ENCODE results near the gene ZNF777. TPM values are rescaled to one million over a fixed set of nuclear protein-coding genes. Genes with fewer than 3 reads are reported as not detected.

ZNF777 gene
- total RNA-seq, 4 donors from 2014 or later = 6.5 to 12.4 (median 9.9) TPM

DNA sequence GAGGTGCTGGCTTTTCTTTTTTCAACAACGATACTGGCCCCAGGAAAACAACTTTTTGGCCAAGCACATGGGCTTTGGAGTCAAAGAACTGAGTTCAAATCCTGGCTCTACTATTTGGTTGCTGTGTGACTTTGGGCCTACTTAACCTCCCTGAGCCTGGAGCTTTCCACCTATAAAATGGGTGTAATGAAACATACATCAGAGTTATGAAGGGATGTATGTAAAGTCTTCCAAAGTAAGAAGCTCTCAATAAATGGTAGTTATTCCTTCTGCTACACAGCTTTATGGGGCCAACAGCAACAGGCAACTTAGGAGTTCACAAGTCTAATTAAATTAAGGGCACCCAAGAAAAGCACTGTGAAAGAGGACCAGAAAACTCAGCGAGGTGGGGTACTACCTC is 33.0 kb downstream of the ZNF777 start:
- Histone ChIP-seq H3K27me3 (no peaks in the 10 kb centered on the region), H3K27ac (no peak overlapping the region), H3K9me3 (no peaks in the 10 kb centered on the region), H3K4me3 (no peak overlapping the region), H3K4me1 (peaks cover 0 to 4% (median 1%) of the 10 kb centered on the region in 4 donors), H3K36me3 (peaks cover 0 to 17% (median 0%) of the 10 kb centered on the region in 3 donors)
- TF ChIP-seq, protein P1, sequence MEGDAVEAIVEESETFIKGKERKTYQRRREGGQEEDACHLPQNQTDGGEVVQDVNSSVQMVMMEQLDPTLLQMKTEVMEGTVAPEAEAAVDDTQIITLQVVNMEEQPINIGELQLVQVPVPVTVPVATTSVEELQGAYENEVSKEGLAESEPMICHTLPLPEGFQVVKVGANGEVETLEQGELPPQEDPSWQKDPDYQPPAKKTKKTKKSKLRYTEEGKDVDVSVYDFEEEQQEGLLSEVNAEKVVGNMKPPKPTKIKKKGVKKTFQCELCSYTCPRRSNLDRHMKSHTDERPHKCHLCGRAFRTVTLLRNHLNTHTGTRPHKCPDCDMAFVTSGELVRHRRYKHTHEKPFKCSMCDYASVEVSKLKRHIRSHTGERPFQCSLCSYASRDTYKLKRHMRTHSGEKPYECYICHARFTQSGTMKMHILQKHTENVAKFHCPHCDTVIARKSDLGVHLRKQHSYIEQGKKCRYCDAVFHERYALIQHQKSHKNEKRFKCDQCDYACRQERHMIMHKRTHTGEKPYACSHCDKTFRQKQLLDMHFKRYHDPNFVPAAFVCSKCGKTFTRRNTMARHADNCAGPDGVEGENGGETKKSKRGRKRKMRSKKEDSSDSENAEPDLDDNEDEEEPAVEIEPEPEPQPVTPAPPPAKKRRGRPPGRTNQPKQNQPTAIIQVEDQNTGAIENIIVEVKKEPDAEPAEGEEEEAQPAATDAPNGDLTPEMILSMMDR (IDR thresholded peaks at IDR 0.05) = no peak
- no peak for TF ChIP-seq POLR2A (IDR thresholded peaks at IDR 0.05)
- no peak for DNase-seq

DNA sequence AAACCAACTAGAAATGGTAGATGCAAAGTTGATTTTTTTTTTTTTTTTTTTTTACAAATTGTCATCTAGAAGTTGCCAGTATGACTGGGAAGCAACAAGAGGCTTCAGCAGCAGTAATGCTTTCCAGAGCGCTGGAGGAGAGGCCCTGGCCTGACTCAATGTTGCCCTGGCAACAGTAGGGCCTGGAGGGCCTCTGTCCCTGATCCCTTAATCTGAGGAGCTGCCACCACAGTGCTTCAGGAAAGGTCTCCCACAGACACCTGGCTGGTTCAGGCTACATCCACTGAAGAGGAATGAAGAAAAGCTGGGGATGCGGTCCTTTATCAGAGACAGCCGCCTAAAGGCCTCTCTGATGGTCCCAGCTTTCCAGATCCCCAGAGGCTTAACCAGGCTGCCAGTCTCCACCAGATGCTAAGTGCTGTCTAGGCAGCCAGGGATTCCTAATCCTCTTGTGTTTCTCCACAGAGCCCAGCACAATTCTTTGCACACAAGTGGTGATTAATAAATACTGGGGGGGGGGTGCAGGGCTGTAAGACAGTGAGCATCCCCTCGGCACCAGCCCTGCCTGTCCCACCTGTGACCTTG is 33.7 kb downstream of the ZNF777 start:
- no peak for TF ChIP-seq POLR2A (IDR thresholded peaks at IDR 0.05)
- TF ChIP-seq, protein P1 (IDR thresholded peaks at IDR 0.05) = no peak
- Histone ChIP-seq H3K4me3 (no peak overlapping the region), H3K9me3 (no peaks in the 10 kb centered on the region), H3K27me3 (no peaks in the 10 kb centered on the region), H3K4me1 (peaks cover 0 to 6% (median 2%) of the 10 kb centered on the region in 4 donors), H3K27ac (no peak overlapping the region), H3K36me3 (peaks cover 0 to 10% (median 0%) of the 10 kb centered on the region in 3 donors)
- DNase-seq = no peak

DNA sequence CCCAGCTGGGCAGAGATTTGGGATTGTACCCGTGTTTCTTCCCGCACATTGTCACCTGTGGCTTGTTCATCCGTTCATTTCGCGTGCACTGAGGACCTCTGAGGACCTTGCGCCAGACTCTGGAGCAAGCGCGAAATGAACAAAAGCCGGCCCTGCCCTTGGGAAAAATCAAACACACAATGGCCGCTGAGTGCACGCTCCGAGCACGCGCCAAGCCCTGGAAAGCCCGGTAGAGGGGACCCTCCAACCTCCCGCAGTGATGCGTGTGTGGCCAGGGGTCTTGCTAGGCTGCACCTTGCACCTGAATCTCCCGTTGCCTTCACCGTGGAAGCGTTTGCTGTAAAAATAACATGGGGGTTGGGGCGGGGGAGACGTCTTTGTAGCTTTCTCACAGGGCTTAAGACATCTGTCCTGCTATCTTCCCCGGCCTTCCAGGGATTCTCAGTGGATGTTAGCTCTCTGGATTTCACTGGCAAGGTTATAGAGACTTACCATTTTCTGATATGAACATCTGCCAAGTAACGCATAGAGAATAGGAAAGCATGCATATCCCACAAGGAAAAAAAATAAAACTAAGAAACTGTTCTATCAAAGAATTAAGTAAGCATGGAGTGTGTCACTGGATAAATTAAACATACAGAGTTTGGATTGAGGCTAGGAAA is 37.3 kb downstream of the ZNF777 start:
- H3K36me3 ChIP-seq = no peaks in the 10 kb centered on the region
- H3K27ac ChIP-seq = peak overlapping the region in 2 of 4 donors; percentile 22 to 57
- TF ChIP-seq, protein P1 (IDR thresholded peaks at IDR 0.05) = no peak
- TF ChIP-seq POLR2A (IDR thresholded peaks at IDR 0.05) = no peak
- no peak for DNase-seq
- no peaks in the 10 kb centered on the region for H3K27me3 ChIP-seq
- H3K9me3 ChIP-seq = no peaks in the 10 kb centered on the region
- peak overlapping the region in 2 of 4 donors; percentile 57 to 58 for H3K4me3 ChIP-seq
- peaks cover 0 to 6% (median 2%) of the 10 kb centered on the region in 4 donors for H3K4me1 ChIP-seq

DNA sequence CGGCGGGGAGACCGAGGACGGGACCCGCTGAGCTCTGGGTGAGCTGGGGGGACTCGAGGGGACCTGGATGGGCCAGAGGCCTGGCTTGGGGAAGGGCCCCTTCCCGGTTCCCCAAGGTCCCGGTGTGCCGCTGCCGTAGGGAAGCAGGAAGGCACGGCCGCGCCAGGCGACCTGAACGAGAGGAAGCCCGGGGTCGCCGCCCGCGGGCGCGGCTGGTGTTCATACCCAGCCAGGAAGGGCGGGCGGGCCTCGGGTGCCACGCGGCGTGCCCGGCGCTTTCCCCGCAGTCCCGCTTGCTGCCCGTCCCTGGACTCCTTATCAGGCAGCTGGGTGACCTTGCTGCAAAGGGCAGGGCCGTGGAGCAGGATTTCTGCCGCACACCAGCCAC is 38.0 kb downstream of the ZNF777 start:
- TF ChIP-seq, protein P1 (IDR thresholded peaks at IDR 0.05) = no peak
- TF ChIP-seq POLR2A (IDR thresholded peaks at IDR 0.05) = no peak
- peak overlapping the region; percentile 43 to 58 (median 58) for H3K4me3 ChIP-seq
- H3K9me3 ChIP-seq = no peaks in the 10 kb centered on the region
- H3K27ac ChIP-seq = peak overlapping the region in 3 of 4 donors; percentile 22 to 71 (median 57)
- peak; percentile 50 to 67 (median 55) for DNase-seq
- no peaks in the 10 kb centered on the region for H3K36me3 ChIP-seq
- no peaks in the 10 kb centered on the region for H3K27me3 ChIP-seq
- peaks cover 0 to 6% (median 2%) of the 10 kb centered on the region in 4 donors for H3K4me1 ChIP-seq

DNA sequence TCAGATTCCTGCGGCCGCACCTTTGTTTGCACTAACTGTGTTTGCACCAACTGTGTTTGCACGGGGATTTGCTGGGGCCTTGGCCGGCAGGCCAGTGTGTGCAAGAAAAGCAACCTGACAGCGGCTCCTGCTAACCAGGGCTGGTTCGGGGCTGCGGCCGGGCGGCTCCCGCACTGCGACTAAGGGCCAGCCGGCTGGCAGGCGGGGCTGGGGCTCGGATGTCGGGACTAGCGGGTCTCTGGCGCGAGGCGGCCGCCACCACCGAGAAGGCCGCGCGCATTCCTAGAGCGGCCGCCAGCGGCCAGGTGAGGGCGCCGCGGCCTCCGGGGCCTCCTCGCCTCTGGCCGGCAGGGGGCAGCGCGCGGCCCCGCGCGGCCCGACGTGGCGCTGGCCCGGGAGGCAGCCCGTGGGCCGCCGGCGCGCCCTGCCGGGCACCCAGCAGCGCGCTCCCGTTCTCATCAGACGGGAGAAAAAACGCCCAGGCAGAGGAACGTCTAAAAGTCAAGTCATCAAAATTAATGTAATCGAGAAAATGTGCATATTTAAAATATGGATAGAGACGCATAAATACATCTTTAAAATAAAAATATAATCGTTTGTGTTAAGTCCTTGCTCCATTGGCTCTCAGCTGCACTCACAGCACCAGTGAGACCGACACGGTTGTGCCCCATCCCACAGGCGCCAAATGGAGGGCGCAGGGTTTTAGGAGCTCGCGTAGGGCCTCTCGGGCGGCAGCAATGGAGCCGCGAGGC is 38.5 kb downstream of the ZNF777 start:
- DNase-seq = peak; percentile 60 to 83 (median 81)
- Histone ChIP-seq H3K4me1 (peaks cover 0 to 6% (median 2%) of the 10 kb centered on the region in 4 donors), H3K27me3 (no peaks in the 10 kb centered on the region), H3K36me3 (no peaks in the 10 kb centered on the region), H3K27ac (peak overlapping the region; percentile 26 to 71 (median 44)), H3K9me3 (no peaks in the 10 kb centered on the region), H3K4me3 (peak overlapping the region; percentile 43 to 58 (median 58))
- TF ChIP-seq, protein P1 (IDR thresholded peaks at IDR 0.05) = peak; percentile 36 to 97 (median 76)
- TF ChIP-seq POLR2A (IDR thresholded peaks at IDR 0.05) = peak in 1 of 2 donors; percentile 38
